H7 (cell line): ENCODE measurements around the gene CBFA2T3. TPM values are rescaled to one million over a fixed set of nuclear protein-coding genes. Genes with fewer than 3 reads are reported as not detected.

Source experiments
- DNase-seq: peaks from one replicate; pipeline ENCODE4 v3.0.0; 2012
- H3K27me3 ChIP-seq: 2 replicates; pipeline ENCODE4 v1.6.0; 2011; ENCODE audit warnings: mild to moderate bottlenecking, low read length; ENCODE audit not compliant: control insufficient read depth, insufficient read depth
- H3K36me3 ChIP-seq: replicated peaks from 2 replicates; pipeline ENCODE4 v1.5.1; 2011; ENCODE audit warnings: low read length; ENCODE audit not compliant: control insufficient read depth, insufficient read depth
- H3K4me3 ChIP-seq: 2 replicates; pipeline ENCODE4 v1.5.1; 2011; ENCODE audit warnings: low read depth, mild to moderate bottlenecking, control low read depth, low read length, moderate library complexity; ENCODE audit not compliant: insufficient read depth
- total RNA-seq: library from RNA; depleted of rRNA; stranded (reverse); fragments of >200 nt; shearing (Covaris generic); gene quantifications from 2 replicates; pipeline ENCODE4 v1.2.3, GENCODE V29; 2014

Gene CBFA2T3
- total RNA-seq, 1 experiment from 2014 or later: 0.35 TPM

DNA sequence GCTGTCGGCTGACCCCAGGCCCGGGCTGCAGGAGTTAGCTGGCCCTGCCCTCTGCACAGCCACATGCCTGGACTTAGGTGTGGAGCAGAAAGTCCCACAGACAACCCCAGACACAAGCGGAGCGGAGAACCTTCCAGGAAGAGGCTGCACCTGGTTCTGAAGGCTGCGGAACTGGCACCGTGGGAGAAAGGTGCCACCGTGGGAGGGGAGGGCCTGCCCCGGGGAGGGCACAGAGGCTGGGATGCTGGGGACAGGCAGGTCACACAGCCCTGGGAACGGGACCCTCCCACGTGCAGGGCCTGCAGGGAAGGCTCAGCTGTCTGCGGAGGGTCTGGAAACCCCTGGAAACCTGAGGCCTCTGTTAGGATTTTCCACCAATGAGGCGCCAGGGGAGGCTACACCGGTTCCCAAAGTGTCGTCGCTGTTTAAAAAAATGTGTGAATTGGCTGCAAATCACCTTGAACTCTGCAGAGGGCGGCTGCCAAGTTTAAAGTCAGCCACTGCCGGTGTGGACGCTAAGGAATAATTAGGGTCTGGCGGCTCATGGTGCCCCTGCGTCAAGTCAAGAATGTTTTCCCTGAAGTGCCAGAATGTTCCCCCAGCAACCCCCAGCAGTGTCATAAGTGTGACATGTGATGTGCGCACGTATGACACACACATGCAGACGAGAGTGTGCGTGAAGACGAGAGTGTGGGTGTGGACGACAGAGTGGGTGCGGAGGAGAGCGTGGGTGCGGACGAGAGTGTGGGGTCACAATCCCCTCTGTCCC is 59.7 kb downstream of the CBFA2T3 start:
- Histone ChIP-seq H3K4me3 (no peak overlapping the region), H3K27me3 (no peaks in the 10 kb centered on the region), H3K36me3 (no peaks in the 10 kb centered on the region)
- peak; percentile 84 for DNase-seq

GRCh38 chr16:88915639-88916327 is 61.2 kb downstream of the CBFA2T3 start:
- no peak for DNase-seq
- Histone ChIP-seq H3K36me3 (no peaks in the 10 kb centered on the region), H3K4me3 (no peak overlapping the region), H3K27me3 (no peaks in the 10 kb centered on the region)

GRCh38 chr16:88914750-88915368 is 62.1 kb downstream of the CBFA2T3 start:
- no peaks in the 10 kb centered on the region for H3K27me3 ChIP-seq
- peak; percentile 78 for DNase-seq
- no peak overlapping the region for H3K4me3 ChIP-seq
- no peaks in the 10 kb centered on the region for H3K36me3 ChIP-seq

- no peak for DNase-seq
- Histone ChIP-seq H3K4me3 (no peak overlapping the region), H3K27me3 (no peaks in the 10 kb centered on the region), H3K36me3 (no peaks in the 10 kb centered on the region)
These were observed 63.1 kb downstream of the CBFA2T3 start for GRCh38 chr16:88913870-88914269.

DNA sequence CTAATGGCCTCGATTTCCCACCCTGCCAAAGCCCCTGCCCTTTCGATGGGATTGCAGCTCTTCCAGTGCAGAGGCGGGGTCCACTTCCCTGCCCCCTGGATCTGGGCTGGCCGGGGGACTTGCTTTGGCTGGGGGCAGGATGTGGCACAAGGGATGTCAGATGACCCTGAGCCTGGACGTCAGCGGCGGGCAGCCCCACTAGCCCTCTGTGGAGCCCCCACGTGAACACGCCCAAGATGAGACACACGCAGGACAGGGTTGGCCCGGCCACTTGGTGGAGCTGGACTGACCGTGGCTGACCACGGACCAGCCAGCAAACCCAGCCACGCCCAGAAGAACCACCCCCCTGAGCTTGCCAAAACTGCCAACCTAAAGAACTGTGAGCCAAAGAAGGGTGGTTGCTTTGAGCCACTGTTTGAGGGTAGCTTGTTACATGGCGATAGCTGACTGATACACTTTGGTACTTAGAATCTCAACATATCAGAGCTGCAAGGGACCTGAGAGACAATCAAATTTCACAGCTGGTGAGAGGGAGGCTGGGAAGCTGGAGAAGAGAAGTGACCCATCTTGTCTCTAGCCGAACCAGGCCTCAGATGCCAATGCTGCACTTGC is 63.9 kb downstream of the CBFA2T3 start:
- DNase-seq: no peak
- Histone ChIP-seq H3K36me3 (no peaks in the 10 kb centered on the region), H3K4me3 (no peak overlapping the region), H3K27me3 (no peaks in the 10 kb centered on the region)

GRCh38 chr16:88912556-88912955 is 64.5 kb downstream of the CBFA2T3 start:
- H3K27me3 ChIP-seq: no peaks in the 10 kb centered on the region
- H3K36me3 ChIP-seq: no peaks in the 10 kb centered on the region
- H3K4me3 ChIP-seq: no peak overlapping the region
- no peak for DNase-seq

- Histone ChIP-seq H3K27me3 (no peaks in the 10 kb centered on the region), H3K4me3 (no peak overlapping the region), H3K36me3 (no peaks in the 10 kb centered on the region)
- no peak for DNase-seq
These were observed 65.1 kb downstream of the CBFA2T3 start for GRCh38 chr16:88911946-88912310.

DNA sequence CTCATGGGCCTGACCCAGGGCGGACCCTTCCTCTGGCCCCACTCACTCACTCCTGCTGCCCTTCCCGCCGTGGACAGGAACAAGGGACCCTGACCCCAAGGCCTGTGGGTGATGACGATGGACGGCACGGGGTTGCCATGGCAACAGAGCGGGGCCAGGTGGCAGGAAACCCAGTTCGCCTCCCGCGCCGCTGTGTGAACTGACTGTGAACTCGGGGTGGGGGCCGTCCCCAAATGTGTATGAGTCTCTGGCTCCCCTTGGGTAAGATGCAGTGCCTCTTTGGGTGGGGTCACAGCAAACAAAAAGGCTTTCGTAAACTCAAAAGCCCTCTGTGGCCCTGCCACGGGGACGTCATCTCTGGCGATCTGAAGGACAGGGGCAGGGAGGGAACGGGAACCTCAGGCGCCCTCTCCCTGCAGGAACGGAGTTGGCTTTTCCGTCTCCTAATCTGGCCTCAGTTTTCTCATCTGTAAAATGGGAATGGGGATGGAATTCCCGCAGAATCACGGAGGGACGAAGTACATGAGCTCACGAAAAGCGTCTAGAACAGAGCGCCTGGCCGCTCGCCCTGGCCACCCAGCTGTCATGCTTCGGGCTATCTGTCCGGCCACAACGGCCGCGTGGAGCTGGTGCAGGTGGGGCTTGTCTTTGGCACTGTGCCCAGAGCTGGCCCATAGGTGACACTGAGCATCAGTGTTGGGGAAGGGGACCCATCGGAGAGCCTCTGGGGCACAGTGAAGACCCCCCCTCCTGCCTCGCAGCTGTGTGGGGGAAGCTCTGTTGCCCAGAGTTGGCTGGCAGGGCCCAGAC is 65.7 kb downstream of the CBFA2T3 start:
- peak; percentile 73 for DNase-seq
- Histone ChIP-seq H3K4me3 (no peak overlapping the region), H3K36me3 (no peaks in the 10 kb centered on the region), H3K27me3 (no peaks in the 10 kb centered on the region)

DNA sequence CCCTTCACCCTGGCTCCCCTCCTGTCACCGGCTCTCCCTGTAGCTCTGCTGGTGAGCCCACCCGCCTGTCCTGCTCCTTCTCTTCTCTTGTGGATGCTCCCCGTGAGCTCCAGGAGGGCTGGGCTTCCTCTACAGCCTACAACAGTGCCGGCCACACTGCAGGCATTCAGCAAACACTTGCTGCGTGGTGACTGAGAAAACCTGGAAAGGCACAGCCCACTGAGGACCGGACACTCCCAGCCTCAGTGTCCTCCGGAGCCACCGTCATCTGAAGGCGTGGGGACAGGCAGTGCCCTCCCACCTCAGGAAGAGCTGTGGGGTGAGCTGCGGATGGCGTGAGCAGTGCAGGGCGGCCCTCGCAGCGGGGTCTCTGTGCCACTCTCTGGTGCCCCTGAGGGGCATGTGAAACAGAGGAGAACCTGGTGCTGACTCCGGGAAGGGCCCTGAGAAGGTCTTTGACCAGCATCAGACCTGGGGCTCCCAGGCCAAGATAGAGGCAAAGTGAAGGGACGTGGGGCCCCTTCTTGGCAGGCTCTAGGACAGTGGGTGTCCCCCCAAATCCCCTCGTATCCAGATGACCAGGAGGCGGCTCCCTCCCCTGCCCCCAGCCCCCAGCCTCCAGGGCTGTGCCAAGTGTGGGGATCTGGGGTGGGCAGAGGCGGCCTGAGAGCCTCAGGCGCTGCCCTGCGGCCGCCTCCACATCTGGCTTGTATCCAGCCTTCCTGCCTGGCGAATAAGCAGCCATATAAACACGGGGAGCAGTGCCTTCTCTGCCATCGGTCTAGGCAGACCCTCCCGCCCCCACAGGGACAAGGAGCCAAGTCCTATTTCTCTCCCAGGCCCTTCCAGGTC is 66.5 kb downstream of the CBFA2T3 start:
- DNase-seq: no peak
- Histone ChIP-seq H3K36me3 (no peaks in the 10 kb centered on the region), H3K4me3 (no peak overlapping the region), H3K27me3 (no peaks in the 10 kb centered on the region)

GRCh38 chr16:88909431-88910210 is 67.4 kb downstream of the CBFA2T3 start:
- no peak overlapping the region for H3K4me3 ChIP-seq
- no peaks in the 10 kb centered on the region for H3K36me3 ChIP-seq
- no peak for DNase-seq
- no peaks in the 10 kb centered on the region for H3K27me3 ChIP-seq

GRCh38 chr16:88908307-88908706 is 68.7 kb downstream of the CBFA2T3 start:
- Histone ChIP-seq H3K36me3 (no peaks in the 10 kb centered on the region), H3K4me3 (no peak overlapping the region), H3K27me3 (no peaks in the 10 kb centered on the region)
- no peak for DNase-seq

DNA sequence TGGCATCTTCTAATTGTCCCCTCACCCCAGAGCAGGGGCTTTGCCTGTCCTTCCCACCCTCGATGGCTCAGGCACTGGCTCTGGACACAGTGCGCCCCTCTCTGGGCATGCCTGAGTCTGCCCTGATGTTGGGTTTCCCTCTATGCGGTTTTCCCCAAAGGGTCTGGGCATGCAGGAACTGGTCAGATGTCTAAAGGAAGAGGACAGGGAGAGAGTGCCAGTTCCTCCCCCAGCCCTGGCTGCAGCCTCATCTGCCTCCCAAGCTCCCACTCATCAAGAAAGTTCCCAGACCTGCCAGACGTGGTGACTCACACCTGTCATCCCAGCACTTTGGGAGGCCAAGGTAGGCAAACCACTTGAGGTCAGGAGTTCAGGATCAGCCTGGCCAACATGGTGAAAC is 69.2 kb downstream of the CBFA2T3 start:
- no peak for DNase-seq
- no peaks in the 10 kb centered on the region for H3K27me3 ChIP-seq
- H3K4me3 ChIP-seq: no peak overlapping the region
- H3K36me3 ChIP-seq: no peaks in the 10 kb centered on the region

DNA sequence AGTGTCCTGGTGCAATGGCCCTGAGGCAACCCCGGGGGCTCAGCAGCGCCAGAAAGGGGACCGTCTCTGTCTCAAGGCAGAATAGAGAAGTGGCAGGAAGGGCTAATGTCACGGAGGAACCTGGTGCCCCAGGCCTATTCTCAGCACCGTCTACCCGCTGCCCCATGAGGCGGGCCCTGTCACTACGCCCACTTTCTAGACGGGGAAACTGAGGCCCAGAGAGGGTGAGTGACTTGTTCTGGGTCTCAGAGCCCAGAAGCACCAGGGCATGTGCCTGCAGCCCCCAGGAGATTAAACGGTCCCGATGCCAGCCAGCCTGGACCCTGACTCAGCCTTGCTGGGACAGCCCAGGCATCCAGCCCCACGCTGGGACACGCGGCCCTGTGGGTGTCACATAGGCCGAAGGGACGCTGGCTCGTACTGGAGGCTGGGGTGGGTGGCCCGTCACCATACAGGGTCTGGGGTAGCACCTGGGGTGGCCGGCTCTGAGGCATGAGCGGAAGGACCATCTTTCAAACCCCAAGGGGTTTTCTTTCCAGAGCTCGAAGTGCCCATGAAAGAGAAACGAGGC is 70.4 kb downstream of the CBFA2T3 start:
- Histone ChIP-seq H3K4me3 (no peak overlapping the region), H3K27me3 (no peaks in the 10 kb centered on the region), H3K36me3 (no peaks in the 10 kb centered on the region)
- DNase-seq: no peak
